ENCODE data around the gene DOK6. TPM values are rescaled to one million over a fixed set of nuclear protein-coding genes. Genes with fewer than 3 reads are reported as not detected.
A peak's percentile ranks its signal among the peaks of the same experiment; 100 is the strongest.

The DOK6 gene
- total RNA-seq, 1 donor, result 3.6 TPM

DNA sequence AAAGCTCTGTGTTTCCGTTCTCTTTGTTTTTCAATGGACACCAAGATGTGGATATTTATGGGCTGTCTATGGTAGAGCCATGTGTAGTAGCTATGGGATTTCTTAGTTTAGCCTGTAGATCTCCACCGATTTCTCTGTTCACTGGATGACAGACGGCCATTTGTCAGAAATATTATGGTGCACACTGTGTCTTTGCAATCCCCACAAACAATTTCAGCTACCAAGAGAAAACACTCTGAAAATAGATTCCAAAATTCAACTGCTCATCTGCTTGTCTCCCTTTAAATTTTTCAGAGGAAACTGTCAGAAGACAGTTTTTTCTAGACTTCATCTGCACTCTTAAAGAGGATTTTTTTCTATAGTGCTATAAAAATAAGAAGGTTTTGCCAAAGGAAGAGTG, 380.2 kb downstream of the DOK6 start:
- no peak for DNase-seq (ENCODE audit: insufficient read length, low spot score, missing footprints)
- no peaks in the 10 kb centered on the region for H3K9me3 ChIP-seq (ENCODE audit: low read depth, low read length)
- no peaks in the 10 kb centered on the region for H3K79me2 ChIP-seq (ENCODE audit: insufficient read depth, low read length)
- H3K27ac ChIP-seq (ENCODE audit: low read depth, low read length), result no peak overlapping the region
- H2AFZ ChIP-seq (ENCODE audit: low read length), result no peak overlapping the region
- no peaks in the 10 kb centered on the region for H3K27me3 ChIP-seq (ENCODE audit: insufficient read depth, low read length)
- no peaks in the 10 kb centered on the region for H3K4me1 ChIP-seq (ENCODE audit: insufficient read depth, low read length)
- no peaks in the 10 kb centered on the region for H4K20me1 ChIP-seq (ENCODE audit: insufficient read depth, low read length)
- H3K36me3 ChIP-seq (ENCODE audit: insufficient read depth, low read length), result no peaks in the 10 kb centered on the region
- H3K4me3 ChIP-seq (ENCODE audit: insufficient read depth, low read length), result no peak overlapping the region
- TF ChIP-seq, protein P1, sequence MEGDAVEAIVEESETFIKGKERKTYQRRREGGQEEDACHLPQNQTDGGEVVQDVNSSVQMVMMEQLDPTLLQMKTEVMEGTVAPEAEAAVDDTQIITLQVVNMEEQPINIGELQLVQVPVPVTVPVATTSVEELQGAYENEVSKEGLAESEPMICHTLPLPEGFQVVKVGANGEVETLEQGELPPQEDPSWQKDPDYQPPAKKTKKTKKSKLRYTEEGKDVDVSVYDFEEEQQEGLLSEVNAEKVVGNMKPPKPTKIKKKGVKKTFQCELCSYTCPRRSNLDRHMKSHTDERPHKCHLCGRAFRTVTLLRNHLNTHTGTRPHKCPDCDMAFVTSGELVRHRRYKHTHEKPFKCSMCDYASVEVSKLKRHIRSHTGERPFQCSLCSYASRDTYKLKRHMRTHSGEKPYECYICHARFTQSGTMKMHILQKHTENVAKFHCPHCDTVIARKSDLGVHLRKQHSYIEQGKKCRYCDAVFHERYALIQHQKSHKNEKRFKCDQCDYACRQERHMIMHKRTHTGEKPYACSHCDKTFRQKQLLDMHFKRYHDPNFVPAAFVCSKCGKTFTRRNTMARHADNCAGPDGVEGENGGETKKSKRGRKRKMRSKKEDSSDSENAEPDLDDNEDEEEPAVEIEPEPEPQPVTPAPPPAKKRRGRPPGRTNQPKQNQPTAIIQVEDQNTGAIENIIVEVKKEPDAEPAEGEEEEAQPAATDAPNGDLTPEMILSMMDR (IDR thresholded peaks at IDR 0.05; ENCODE audit: extremely low read depth, low read depth, low read length), result no peak
- H3K4me2 ChIP-seq (ENCODE audit: insufficient read depth, low read length), result no peak overlapping the region

DNA sequence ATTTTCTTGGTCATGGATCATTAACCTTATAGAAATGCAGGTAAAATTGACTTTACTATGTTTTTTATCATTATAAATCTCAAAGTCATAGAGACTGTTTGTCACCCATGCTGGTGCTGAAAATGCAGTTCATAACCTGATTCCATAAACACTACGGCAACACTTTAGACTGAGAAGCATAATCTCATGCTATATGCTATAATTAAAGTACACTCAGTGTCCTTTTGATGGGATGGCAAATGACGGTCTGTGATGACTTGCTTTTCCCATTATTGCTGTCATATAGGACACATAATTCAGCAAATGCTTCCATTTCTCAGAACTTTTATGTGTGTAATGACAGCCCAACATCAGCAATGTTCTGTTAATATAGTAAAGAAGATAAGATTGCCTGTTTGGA, 384.1 kb downstream of the DOK6 start:
- Histone ChIP-seq H3K36me3 (ENCODE audit: insufficient read depth, low read length) (no peaks in the 10 kb centered on the region), H3K27me3 (ENCODE audit: insufficient read depth, low read length) (no peaks in the 10 kb centered on the region), H3K4me2 (ENCODE audit: insufficient read depth, low read length) (no peak overlapping the region), H4K20me1 (ENCODE audit: insufficient read depth, low read length) (no peaks in the 10 kb centered on the region), H3K79me2 (ENCODE audit: insufficient read depth, low read length) (no peaks in the 10 kb centered on the region), H3K4me1 (ENCODE audit: insufficient read depth, low read length) (no peaks in the 10 kb centered on the region), H2AFZ (ENCODE audit: low read length) (no peak overlapping the region), H3K9me3 (ENCODE audit: low read depth, low read length) (no peaks in the 10 kb centered on the region), H3K4me3 (ENCODE audit: insufficient read depth, low read length) (no peak overlapping the region), H3K27ac (ENCODE audit: low read depth, low read length) (no peak overlapping the region)
- TF ChIP-seq, protein P1 (IDR thresholded peaks at IDR 0.05; ENCODE audit: extremely low read depth, low read depth, low read length), result no peak
- DNase-seq (ENCODE audit: insufficient read length, low spot score, missing footprints), result no peak

GRCh38 chr18:69785466-69785865, 384.8 kb downstream of the DOK6 start:
- H4K20me1 ChIP-seq (ENCODE audit: insufficient read depth, low read length), result no peaks in the 10 kb centered on the region
- H3K4me3 ChIP-seq (ENCODE audit: insufficient read depth, low read length), result no peak overlapping the region
- no peaks in the 10 kb centered on the region for H3K9me3 ChIP-seq (ENCODE audit: low read depth, low read length)
- no peaks in the 10 kb centered on the region for H3K27me3 ChIP-seq (ENCODE audit: insufficient read depth, low read length)
- no peak overlapping the region for H2AFZ ChIP-seq (ENCODE audit: low read length)
- H3K4me1 ChIP-seq (ENCODE audit: insufficient read depth, low read length), result no peaks in the 10 kb centered on the region
- H3K4me2 ChIP-seq (ENCODE audit: insufficient read depth, low read length), result no peak overlapping the region
- TF ChIP-seq, protein P1 (IDR thresholded peaks at IDR 0.05; ENCODE audit: extremely low read depth, low read depth, low read length), result no peak
- no peak overlapping the region for H3K27ac ChIP-seq (ENCODE audit: low read depth, low read length)
- no peaks in the 10 kb centered on the region for H3K79me2 ChIP-seq (ENCODE audit: insufficient read depth, low read length)
- no peaks in the 10 kb centered on the region for H3K36me3 ChIP-seq (ENCODE audit: insufficient read depth, low read length)
- DNase-seq (ENCODE audit: insufficient read length, low spot score, missing footprints), result peak; percentile 54

GRCh38 chr18:69786427-69786826, 385.7 kb downstream of the DOK6 start:
- no peaks in the 10 kb centered on the region for H4K20me1 ChIP-seq (ENCODE audit: insufficient read depth, low read length)
- H3K36me3 ChIP-seq (ENCODE audit: insufficient read depth, low read length), result no peaks in the 10 kb centered on the region
- no peak overlapping the region for H3K4me2 ChIP-seq (ENCODE audit: insufficient read depth, low read length)
- no peak overlapping the region for H2AFZ ChIP-seq (ENCODE audit: low read length)
- no peak for DNase-seq (ENCODE audit: insufficient read length, low spot score, missing footprints)
- no peaks in the 10 kb centered on the region for H3K4me1 ChIP-seq (ENCODE audit: insufficient read depth, low read length)
- H3K9me3 ChIP-seq (ENCODE audit: low read depth, low read length), result no peaks in the 10 kb centered on the region
- H3K27me3 ChIP-seq (ENCODE audit: insufficient read depth, low read length), result no peaks in the 10 kb centered on the region
- TF ChIP-seq, protein P1 (IDR thresholded peaks at IDR 0.05; ENCODE audit: extremely low read depth, low read depth, low read length), result no peak
- H3K27ac ChIP-seq (ENCODE audit: low read depth, low read length), result no peak overlapping the region
- no peak overlapping the region for H3K4me3 ChIP-seq (ENCODE audit: insufficient read depth, low read length)
- H3K79me2 ChIP-seq (ENCODE audit: insufficient read depth, low read length), result no peaks in the 10 kb centered on the region

Measured in osteoblast (primary cell).